Upper lobe of left lung (tissue), 4 donors: ENCODE results near the gene PLA2G4D.

Experiments
- CTCF ChIP-seq, 6 experiments: fragments of 450-650 bp in 4 of 6; fragments of 200-600 bp in 2 of 6; sonication (generic) in 2 of 6; IDR thresholded peaks; one replicate each; pipeline ENCODE4 v1.5.1; 2016 to 2019; ENCODE audit warnings: antibody characterized with exemption in 6 of 6
- POLR2A ChIP-seq, 4 donors: fragments of 450-650 bp; IDR thresholded peaks; one replicate each; pipeline ENCODE4 v1.5.1; 2016 to 2017; ENCODE audit warnings: antibody characterized with exemption in 4 of 4, mild to moderate bottlenecking in 2 of 4

GRCh38 chr15:42068601-42069000, 25.8 kb downstream of the PLA2G4D start:
- TF ChIP-seq POLR2A (IDR thresholded peaks at IDR 0.05): no peak
- no peak for TF ChIP-seq CTCF (IDR thresholded peaks at IDR 0.05)
